Suppressor macrophage treated with lipopolysaccharide for 1 hour (primary cell): Measurements from ENCODE around the gene SFMBT2.

Experiments
- DNase-seq, 3 donors: peaks; one replicate each; pipeline ENCODE4 v3.0.0-alpha.2; 2020 to 2022

Gene SFMBT2

DNA sequence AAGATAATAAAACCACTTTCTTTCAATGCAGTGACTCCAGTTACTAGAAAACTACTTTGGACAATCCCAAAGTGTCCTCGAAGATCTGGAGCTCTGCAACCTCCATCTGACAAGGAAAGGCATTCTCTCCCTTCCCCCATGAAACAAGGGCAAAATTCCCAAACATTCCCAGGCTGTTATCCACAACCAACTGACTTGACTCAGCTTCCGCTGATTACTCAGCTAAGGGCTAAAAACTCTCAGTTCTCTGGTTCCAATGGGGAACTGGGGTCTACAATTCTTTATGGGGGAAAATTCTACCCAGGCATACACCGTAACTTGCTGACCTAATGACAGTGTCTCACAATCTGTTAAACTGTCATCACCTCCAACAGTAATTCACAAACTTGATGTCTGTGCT is 48.4 kb downstream of the SFMBT2 start:
- DNase-seq = no peak

DNA sequence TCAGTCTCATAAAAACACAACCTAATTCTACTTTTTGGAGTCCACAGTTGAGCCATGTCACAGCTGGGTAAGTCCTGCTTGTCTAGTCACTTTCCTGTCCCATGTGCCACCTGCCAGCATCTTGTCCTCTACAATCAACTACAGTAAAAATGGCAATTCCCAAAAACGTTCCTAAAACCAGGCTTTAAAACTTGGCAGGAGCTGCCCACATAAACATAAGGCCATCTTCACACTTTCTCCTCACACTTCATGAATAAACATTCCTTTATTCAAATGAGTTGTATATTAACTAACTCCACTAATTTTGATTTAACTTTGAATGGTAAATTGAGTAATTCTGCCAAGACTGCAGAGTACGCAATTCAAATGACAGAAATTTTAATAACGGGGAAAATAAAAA is 49.5 kb downstream of the SFMBT2 start:
- no peak for DNase-seq

DNA sequence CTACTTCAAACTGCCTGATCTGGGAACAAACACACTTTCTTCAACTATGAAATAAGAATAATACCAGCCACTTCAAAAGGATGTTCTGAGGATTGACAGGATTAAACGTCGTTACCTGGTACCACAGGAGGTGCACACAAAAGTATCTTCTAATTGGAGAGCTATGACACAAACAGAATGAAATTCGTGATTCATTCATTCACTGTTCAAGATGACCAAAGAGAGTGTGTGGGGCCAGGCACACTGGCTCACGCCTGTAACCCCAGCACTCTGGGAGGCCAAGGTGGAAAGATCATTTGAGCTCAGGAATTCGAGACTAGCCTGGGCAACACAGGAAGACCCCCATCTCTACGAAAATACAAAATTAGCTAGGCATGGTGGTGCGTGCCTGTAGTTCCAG is 50.9 kb downstream of the SFMBT2 start:
- no peak for DNase-seq

DNA sequence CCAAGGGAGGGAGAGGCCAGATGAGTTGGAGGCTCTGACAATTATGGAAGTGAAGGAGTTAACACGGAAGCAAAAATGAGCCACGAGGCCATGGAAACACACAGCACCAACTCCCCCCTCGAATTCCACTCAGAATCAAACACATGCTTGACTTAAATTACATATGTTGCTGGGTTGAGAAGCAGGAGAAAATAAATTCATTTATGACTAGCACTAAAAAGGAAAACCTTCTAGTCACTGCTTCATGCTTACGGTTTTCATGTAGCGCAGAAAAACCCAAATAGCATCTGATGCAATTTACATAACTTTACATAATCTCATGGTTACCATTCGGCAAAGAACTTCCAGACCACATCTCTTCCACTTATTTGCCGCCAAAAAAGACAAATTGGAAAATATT is 51.5 kb downstream of the SFMBT2 start:
- DNase-seq = no peak

DNA sequence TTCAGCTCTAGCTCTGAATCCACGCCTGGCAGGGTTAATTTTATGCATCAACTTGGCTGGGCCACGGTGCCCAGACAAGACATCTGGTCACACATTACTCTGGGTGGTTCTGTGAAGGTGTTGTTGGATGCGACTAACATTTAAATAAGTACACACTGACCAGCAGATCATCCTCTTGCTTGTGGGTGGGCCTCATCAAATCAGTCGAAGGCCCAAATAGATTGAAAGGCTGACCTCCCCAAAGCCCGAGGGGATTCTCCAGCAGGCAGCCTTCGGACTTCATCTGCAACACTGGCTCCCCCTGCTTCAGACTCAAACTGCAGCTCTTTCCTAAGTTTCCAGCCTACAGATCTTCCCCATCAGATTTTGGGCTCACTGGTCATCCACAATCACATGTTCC is 53.6 kb downstream of the SFMBT2 start:
- no peak for DNase-seq

DNA sequence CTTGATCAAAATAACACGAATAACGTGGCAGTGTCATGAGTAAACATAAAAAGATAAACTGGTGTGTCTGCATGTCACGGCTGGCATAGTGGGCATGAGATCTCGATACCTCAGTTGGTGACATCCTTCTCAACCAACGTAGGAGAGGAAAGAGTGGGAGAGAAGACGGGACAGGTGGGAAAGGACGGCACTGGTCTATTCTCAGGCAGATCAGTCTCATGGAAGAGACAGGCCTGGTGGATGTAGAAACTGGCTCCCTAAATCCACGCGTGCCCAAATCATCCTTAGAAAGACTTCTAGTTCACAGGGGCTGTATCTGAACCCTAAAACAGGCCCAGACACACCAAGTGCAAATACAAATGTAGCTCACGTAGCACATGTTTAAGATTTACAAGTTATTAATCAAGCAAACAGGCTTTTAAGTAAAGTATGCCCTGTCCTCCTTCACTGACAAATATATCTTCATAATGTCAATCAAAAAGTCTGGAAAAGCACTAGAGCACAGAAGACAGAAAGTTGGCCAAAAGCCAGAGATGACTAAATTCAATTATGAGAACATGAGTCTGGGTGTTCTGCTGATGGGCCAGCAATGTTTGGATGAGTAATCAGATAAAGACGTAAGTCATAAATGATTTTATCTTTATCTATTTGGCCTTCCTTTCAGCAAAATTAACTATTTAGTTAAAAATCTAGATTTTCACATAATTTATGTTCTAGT is 56.3 kb downstream of the SFMBT2 start:
- peak; percentile 53 to 71 (median 64) for DNase-seq

DNA sequence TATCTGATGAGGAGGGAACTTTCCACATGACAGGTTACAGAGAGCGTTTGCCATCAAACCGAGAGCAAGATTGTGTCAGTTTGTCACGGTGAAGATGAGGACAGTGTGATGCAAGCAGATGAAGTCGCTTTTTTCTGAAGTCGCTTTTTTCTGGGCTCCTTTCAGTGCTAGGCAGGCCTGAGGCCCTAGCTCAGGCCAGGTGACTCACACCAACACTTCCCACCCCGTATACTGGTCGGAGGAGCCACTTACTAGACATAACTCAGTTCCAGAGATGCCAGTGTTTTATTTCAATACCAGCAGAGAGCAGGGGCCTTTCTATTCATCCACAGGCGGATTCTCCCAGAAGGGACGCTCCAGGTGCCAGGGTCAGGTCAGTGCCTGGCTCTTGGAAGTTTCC is 58.9 kb downstream of the SFMBT2 start:
- no peak for DNase-seq

DNA sequence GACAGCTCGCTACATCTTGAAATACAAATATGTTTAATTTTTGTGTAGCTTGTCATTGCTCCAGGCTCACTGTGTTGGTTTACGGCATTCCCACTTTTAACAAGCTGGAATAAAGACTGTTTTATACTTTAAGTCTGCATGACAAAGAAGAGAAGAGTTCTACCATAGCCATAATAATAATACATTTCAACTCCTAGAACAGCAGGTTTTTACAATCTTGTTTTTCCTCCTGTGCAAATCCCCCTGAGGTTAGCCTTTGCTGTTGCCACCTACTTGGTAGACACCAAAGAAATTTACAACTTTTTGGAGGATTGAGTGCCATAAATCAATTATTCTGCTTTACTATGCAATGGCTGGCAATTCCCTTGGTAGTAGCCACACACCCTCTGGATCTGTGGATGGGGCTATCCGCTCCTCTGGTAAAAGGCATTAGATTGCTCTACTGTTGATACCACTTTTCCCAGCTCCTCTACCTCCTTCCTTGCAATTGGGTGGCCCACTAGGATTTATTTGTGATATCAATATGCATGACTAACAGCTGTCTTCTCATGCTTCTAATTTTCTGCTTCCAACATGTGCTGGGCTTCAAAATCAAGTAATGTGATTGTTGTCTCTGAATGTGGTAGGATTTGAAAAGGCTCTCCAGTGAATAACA is 60.2 kb downstream of the SFMBT2 start:
- no peak for DNase-seq

DNA sequence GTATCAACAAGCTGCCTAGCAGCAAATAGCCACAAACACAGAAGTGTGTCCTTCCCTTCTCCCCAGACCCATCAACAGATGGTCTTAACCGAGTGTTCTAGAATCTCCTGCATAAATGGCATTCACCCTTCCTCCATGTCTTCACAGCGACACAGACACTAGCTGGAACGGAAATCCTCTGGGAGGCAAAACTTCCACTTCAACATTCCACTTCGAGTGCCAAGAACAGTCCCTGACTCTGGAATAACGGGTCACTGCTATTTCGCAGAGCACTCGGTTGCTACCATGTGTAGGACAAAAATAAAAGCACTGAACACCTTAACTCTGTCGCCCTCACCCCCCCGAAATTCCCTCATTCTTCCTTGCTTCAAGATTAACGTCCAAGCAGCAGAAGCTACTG is 65.1 kb downstream of the SFMBT2 start:
- no peak for DNase-seq

DNA sequence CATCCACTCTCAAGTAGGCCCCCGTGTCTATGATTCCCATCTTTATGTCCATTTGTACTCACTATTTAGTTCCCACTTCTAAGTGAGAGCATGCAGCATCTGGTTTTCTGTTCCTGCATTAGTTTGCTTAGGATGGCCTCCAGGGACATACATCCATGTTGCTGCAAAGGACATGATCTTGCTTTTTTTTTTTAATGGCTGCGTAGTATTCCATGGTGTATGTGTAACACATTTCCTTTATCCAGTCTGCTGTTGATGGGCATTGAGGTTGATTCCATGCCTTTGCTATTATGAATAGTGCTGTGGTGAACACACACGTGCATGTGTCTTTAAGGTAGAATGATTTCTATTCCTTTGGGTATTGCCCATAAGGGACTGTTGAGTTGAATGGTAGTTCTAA is 67.8 kb downstream of the SFMBT2 start:
- DNase-seq = no peak

DNA sequence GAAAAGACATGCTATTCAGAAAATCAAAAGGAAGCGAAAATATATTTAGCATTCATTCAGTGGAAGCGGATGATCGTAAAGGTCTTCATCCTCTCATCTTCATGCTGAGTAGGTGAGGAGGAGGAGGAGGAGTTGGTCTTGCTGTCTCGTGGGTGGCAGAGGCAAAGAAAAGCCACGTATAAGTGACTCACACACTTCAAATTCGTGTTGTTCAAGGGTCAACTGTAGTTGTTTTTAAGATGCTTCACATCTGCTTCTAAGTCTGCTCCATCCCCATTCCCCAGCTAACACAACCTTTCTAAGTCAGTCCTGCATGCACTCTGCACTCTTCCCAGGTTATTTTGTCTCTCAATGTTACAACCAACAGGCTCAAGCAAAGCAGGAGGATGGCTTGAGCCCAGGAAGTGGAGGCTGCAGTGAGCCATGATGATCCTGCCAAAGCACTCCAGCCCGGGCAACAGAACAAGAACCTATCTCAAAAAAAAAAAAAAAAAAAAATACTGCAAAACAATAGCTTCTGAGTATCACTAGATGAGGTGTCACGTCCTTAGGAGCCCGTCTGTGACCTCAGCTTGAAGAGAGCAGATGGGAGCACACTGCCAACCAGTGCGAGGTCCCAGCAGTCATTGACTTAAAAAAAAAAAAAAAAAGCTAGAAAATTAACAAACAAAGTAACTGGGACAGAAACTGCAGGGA is 70.5 kb downstream of the SFMBT2 start:
- DNase-seq = no peak

DNA sequence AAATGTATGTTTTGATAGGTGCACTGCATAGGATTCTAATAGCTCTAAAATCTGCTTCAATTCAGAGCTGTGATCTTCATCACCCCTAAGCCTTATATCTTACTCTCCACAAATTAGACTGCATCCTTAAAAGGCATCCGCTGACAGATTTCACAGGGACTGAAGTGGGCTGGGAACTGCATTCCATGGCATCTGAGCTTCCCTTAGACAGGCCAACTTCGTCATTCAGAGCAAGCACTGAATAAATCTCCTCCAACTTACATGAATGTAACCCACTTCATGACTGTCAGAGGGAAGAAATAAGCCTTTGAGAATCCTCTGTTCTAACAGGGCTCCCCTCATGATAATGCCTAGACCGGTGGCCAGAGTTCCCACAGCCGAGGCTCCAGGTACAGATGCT is 71.3 kb downstream of the SFMBT2 start:
- no peak for DNase-seq

DNA sequence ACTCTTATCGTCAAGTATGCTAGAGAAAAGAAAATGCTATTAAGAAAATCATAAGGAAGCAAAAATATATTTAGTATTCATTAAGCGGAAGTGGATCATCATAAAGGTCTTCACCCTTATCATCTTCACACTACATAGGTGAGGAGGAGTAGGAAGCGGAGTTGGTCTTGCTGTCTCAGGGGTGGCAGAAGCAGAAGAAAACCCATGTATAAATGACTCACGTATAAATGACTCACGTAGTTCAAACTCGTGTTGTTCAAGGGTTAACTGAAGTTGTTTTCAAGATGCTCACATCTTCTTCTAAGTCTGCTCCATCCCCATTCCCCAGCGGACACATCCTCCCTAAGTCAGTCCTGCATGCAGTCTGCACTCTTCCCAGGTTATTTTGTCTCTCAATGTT is 72.4 kb downstream of the SFMBT2 start:
- DNase-seq = no peak

DNA sequence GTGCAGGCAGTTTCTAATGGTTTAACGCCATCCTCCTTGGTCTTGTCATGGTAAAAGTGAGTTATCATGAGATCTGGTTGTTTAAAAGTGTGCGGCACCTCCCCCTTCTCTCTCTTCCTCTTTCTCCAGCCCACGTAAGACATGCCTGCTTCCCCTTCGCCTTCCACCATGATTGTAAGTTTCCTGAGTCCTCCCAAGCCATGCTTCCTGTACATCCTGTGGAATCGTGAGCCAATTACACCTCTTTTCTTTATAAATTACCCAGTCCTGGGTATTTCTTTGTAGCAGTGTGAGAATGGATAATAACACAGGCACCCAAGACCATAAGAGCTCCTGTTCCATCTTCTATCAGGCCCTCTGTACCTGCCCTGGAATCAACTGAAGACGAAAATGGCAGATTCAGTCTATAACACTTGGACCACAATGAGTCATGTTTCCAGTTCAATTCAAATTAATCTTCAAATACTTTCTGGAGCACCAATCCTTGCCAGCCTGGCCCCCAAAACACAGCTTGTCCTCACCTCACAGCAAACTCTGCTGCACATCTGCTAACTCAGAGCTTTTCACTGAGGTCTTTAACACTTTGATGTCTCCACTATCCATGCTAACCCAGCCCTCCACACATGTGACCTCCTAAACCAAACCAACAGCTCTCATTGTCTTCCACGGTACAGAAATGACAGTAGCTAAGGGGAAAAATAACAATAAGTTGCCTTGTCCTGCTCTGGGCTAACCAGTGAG is 73.2 kb downstream of the SFMBT2 start:
- peak; percentile 56 to 72 (median 65) for DNase-seq

DNA sequence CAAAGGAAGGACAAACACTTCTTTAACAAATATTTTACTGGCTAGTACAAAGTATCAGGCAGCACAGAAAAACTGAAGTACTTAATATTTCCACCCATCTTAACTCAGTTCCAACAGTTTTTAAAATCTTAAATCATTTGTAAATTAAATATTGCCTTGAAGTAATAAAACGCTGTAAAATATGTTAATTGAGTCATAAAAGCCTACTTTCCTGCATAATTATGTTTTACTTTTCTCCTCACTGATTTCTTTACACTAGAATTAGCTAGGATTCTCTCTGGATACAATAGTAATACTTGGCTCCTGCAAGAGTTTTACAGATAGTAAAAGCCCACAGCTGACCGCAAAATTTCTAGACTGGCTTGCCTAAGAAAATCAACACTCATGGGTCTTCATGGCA is 74.9 kb downstream of the SFMBT2 start:
- no peak for DNase-seq

DNA sequence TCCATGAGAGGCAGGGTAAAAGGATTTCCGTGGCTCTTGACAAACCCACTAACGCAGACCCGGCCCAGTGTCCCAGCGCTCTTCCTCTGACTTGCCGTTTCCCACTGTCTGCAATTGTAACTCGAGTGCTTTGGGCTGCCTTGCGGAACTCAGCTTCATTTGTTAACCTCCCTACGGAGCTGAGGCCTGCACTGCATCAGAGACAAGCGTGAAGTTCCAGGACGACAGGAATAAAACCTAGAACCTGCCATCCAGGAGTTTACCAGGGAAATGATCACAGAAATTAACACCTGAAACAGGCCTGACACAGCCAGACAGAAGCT is 76.2 kb downstream of the SFMBT2 start:
- no peak for DNase-seq

DNA sequence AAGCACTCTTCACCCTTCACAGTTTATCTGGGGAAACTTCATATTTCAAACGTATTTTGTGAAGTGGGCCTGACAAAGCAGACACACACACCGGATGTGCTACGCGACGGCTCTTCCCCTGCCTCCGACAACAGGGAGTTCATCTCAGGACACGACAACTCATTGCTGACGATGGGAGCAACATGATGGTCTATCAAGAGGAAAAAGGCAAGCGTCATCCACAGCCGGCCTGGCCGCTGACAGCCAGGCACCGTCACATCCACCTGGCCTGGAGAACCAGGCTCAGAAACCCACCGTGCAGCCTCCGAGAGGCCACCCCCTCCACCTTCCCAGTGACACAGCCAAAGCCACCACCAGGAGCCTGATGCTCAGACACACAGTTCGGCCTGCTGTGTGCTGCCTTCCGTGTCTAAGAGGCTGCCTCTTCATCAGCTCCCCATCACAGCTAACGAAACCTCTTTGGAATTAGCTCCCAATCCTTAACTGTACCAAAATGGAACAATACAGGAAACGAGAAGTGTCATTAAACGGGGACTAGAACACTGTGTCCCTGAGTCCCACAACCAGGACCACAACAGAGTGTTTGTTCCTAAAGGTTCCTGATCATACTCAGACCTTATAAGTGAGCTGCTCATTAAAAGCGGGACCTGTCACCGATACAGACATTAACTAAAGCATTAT is 76.7 kb downstream of the SFMBT2 start:
- DNase-seq = no peak

DNA sequence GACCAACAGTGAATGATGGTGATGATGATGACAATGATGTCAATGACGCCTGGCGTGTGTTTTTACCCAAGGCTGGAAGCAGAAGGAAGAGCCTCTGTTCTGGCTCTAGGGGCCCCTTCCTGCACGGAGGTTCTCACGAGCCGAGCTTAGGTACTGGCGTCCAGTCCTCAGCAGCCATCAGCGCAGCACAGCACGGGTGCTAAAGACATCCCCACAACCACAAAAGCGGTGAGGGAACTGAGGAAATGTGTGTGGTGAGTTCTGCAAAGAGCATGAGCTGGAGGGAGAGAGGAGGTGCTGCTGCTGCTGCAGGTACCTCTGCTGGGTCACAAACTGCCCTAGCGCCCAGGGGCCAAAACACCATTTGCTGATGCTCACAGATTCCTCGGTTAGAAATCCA is 81.6 kb downstream of the SFMBT2 start:
- no peak for DNase-seq

DNA sequence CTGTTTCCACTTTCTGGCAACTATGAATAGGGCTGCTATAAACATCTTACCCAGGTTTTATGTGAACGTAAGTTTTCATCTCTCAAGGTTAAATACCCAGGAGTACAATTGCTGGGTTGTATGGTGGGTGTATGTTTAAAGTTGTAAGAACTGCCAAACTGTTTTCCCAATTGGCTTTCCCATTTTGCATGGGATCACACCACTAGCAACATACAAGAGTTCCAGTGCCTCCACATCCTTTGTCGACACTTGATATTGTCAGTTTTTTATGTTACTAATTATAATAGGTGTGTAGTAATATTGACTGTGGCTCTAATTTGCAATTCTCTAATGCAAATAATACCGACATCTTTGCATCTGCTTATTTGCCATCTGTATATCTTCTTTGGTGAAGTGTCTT is 82.9 kb downstream of the SFMBT2 start:
- DNase-seq = no peak

DNA sequence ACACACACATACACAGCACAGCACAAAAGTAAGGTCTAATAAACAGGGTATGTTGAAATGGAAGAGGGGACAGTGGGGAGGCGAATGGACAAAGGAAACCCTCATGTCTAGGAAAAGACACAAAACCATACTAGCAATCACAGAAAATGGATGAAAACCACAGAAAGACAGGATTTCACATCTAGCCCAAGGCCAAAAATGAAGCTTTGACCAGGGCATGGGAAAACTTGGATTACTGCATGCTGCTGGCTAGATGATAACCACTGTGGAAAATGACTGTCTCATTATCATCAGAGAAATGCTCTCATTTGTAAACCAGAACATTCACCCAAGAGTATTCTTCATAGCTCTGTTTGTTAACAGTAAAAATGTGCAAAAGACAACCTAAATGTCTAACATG is 88.2 kb downstream of the SFMBT2 start:
- no peak for DNase-seq

DNA sequence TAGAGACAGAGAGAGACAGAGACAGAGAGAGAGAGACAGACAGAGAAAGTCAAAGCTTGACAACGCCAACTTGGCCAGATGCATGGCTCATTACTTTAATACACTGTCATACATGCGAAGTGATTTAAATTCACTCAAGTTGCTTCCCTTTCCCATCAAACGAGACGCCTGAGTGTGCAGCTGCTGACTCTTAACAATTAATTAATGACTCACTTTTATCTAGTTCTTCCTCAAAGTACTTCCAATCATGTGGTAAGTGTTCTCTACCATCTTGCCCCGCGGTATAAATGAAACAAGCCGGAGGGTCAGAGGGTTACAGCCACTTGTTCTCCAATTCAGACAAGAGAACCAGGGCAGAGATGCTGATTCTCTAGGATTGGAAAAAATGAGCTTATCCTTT is 90.8 kb downstream of the SFMBT2 start:
- peak; percentile 72 to 89 (median 84) for DNase-seq

DNA sequence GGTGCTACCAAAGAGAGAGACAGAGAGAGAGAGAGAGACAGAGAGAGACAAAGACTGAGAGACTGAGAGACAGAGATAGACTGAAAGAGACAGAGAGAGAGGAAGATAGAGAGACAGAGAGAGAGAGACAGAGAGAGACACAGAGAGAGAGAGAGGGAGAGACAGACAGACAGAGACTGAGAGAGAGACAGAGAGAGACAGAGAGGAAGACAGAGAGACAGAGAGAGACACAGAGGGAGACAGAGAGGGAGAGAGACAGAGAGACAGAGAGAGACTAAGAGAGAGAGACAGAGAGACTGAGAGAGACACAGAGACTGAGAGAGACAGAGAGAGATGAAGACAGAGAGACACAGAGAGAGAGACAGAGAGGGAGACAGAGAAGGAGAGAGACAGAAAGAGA is 91.2 kb downstream of the SFMBT2 start:
- DNase-seq = no peak

DNA sequence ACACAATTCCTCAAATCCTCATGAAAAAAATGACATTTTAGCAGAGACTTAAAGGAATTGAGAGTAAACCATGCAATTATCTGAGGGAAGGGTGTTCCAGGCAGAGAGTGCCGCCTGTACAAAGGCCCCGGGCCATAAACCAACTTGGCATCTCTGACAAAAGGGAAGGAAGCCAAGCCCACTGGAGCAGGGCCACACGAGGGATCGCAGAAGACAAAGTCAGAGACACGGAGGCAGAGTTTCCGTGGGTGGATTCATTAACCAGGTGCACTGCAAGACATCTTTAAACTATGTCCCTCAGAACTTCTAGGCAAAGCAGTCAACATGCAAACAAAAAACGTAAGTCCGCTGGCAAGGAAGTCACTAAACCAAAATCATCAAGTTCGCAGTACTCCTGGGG is 92.0 kb downstream of the SFMBT2 start:
- DNase-seq = no peak
